GM19035 (cell line): Measurements from ENCODE around the gene TP53TG5.
"Not testable (repeated sequence)": the region's sequence is repeated elsewhere in the genome, so short reads cannot be mapped to it uniquely, and the experiment has no call there.

Experiments used
- ATAC-seq: cut with Tn5 transposase; IDR thresholded peaks from one replicate; pipeline ENCODE4 v1.9.1; 2021; ENCODE audit not compliant: unreplicated experiment

TP53TG5 gene

GRCh38 chr20:45368221-45368980, 9.7 kb downstream of the TP53TG5 start:
- peak; percentile 79 for ATAC-seq

- no peak for ATAC-seq
These were observed 11.0 kb downstream of the TP53TG5 start for GRCh38 chr20:45367126-45367525.

- ATAC-seq: no peak
These were observed 11.5 kb downstream of the TP53TG5 start for GRCh38 chr20:45366631-45367030.

- no peak for ATAC-seq
These were observed 11.9 kb downstream of the TP53TG5 start for GRCh38 chr20:45366192-45366591.

GRCh38 chr20:45365444-45365970, 12.6 kb downstream of the TP53TG5 start:
- ATAC-seq: no peak

GRCh38 chr20:45363611-45364492, 14.3 kb downstream of the TP53TG5 start:
- ATAC-seq: no peak

GRCh38 chr20:45362804-45363610, 15.1 kb downstream of the TP53TG5 start, which contains the start of gene SYS1:
Gene SYS1 (plus strand): TSS chr20:45363156. CDS start chr20:45363532, 376 bp downstream.
- peak; percentile 85 for ATAC-seq

- ATAC-seq: no peak
These were observed 16.3 kb downstream of the TP53TG5 start for GRCh38 chr20:45361793-45362192.

GRCh38 chr20:45359406-45360148, 18.5 kb downstream of the TP53TG5 start:
- no peak for ATAC-seq

- no peak for ATAC-seq
These were observed 19.1 kb downstream of the TP53TG5 start for GRCh38 chr20:45359069-45359405.

- no peak for ATAC-seq
These were observed 19.6 kb downstream of the TP53TG5 start for GRCh38 chr20:45358282-45359068.

- no peak for ATAC-seq
These were observed 22.7 kb downstream of the TP53TG5 start for GRCh38 chr20:45355209-45356084.

- ATAC-seq: no peak
These were observed 23.5 kb downstream of the TP53TG5 start for GRCh38 chr20:45354423-45355208.

- ATAC-seq: no peak
These were observed 24.4 kb downstream of the TP53TG5 start for GRCh38 chr20:45353746-45354145.

- no peak for ATAC-seq
These were observed 25.4 kb downstream of the TP53TG5 start for GRCh38 chr20:45352729-45353128.

- ATAC-seq: not testable (repeated sequence)
These were observed 27.3 kb downstream of the TP53TG5 start for GRCh38 chr20:45350795-45351194.

GRCh38 chr20:45350217-45350616, 27.9 kb downstream of the TP53TG5 start:
- no peak for ATAC-seq
